ENCODE measurements around the gene PCSK5.
"Not testable (repeated sequence)": the region's sequence is repeated elsewhere in the genome, so short reads cannot be mapped to it uniquely, and the experiment has no call there.

Gene PCSK5

GRCh38 chr9:75891277-75891741 lies 836 bp downstream of the PCSK5 start:
- no peak for DNase-seq

GRCh38 chr9:75891771-75892215 lies 1.3 kb downstream of the PCSK5 start:
- DNase-seq = no peak

- no peak for DNase-seq
These were observed 1.9 kb downstream of the PCSK5 start for GRCh38 chr9:75892216-75892911.

GRCh38 chr9:75893106-75893505 lies 2.6 kb downstream of the PCSK5 start:
- DNase-seq = no peak

- no peak for DNase-seq
These were observed 4.1 kb downstream of the PCSK5 start for GRCh38 chr9:75894566-75894965.

- DNase-seq = no peak
These were observed 4.6 kb downstream of the PCSK5 start for GRCh38 chr9:75895112-75895511.

- no peak for DNase-seq
These were observed 5.7 kb downstream of the PCSK5 start for GRCh38 chr9:75896193-75896592.

- not testable (repeated sequence) for DNase-seq
These were observed 10.5 kb downstream of the PCSK5 start for GRCh38 chr9:75900893-75901524.

- no peak for DNase-seq
These were observed 13.4 kb downstream of the PCSK5 start for GRCh38 chr9:75903785-75904360.

GRCh38 chr9:75904364-75904763 lies 13.9 kb downstream of the PCSK5 start:
- DNase-seq = no peak

- no peak for DNase-seq
These were observed 16.1 kb downstream of the PCSK5 start for GRCh38 chr9:75906531-75906930.

- DNase-seq = no peak
These were observed 16.9 kb downstream of the PCSK5 start for GRCh38 chr9:75907329-75907728.

GRCh38 chr9:75907923-75908322 lies 17.4 kb downstream of the PCSK5 start:
- DNase-seq = no peak

- no peak for DNase-seq
These were observed 19.3 kb downstream of the PCSK5 start for GRCh38 chr9:75909776-75910175.

- DNase-seq = no peak
These were observed 20.3 kb downstream of the PCSK5 start for GRCh38 chr9:75910731-75911130.

GRCh38 chr9:75911390-75911789 lies 20.9 kb downstream of the PCSK5 start:
- DNase-seq = no peak

- DNase-seq = no peak
These were observed 22.5 kb downstream of the PCSK5 start for GRCh38 chr9:75912951-75913350.

- DNase-seq = no peak
These were observed 23.5 kb downstream of the PCSK5 start for GRCh38 chr9:75914002-75914401.

GRCh38 chr9:75914883-75915452 lies 24.5 kb downstream of the PCSK5 start:
- DNase-seq = no peak

GRCh38 chr9:75918154-75918553 lies 27.7 kb downstream of the PCSK5 start:
- DNase-seq = no peak

GRCh38 chr9:75918909-75919308 lies 28.4 kb downstream of the PCSK5 start:
- no peak for DNase-seq

GRCh38 chr9:75921391-75922127 lies 31.1 kb downstream of the PCSK5 start:
- no peak for DNase-seq

- no peak for DNase-seq
These were observed 35.9 kb downstream of the PCSK5 start for GRCh38 chr9:75926385-75926784.
